GM21390 (cell line): ENCODE data around the gene CENPH.
"Not testable (repeated sequence)": the region's sequence is repeated elsewhere in the genome, so short reads cannot be mapped to it uniquely, and the experiment has no call there.

ENCODE experiments used
- ATAC-seq: cut with Tn5 transposase; IDR thresholded peaks from one replicate; pipeline ENCODE4 v1.9.1; 2021; ENCODE audit not compliant: unreplicated experiment

CENPH gene

GRCh38 chr5:69206528-69207190 is 17.3 kb downstream of the CENPH start:
- no peak for ATAC-seq

DNA sequence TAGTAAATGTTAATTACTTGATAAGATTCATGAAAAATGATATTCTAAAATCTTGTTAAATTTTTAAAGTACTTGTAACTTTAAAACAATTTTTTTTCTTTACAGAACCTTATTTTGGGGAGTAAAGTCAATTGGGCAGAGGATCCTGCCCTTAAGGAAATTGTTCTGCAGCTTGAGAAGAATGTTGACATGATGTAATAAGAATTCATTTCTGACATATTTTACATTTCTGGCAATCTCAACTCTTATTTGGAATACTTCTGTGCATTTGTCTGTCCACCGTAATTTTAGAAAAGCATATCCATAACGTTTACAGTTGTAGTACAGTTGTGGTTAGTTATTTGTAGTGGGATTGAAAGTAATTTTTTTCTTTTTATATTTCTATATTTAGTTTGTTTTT is 20.2 kb downstream of the CENPH start:
- ATAC-seq, result no peak

DNA sequence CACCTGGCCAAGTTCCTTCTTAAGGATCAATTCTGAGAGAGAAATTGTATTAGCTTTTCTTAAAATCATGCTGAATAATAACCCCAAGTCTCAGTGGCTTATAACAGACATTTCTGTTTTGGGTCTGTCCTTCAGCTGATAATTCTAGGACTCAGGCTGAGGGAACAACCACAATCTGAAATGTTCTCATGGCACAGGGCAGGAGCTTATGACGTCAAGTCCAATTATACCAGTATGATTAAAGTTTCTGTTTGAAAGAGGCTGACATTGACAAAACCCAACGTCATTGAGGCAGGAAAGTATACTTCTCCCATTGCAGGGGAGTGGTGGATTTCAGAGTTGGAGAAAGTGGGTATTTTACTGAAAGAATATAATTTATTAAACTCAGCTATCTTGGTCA is 21.8 kb downstream of the CENPH start:
- ATAC-seq, result no peak

DNA sequence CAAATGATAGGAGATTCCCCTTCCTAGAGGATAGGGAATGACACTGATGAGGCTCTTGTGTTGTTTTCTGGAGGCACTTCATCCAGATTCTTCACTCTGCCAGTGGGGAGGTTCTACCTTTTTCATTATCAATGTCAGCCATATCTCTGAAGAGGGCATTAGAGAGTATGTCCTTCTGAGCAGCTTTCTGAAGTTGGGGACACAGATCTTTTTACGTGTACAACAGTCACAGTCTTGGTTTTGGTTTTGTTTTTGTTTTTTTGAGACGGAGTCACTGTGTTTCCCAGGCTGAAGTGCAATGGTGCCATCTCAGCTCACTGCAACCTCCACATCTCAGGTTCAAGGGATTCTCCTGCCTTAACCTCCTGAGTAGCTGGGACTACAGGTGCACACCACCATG is 22.6 kb downstream of the CENPH start:
- peak; percentile 49 for ATAC-seq

DNA sequence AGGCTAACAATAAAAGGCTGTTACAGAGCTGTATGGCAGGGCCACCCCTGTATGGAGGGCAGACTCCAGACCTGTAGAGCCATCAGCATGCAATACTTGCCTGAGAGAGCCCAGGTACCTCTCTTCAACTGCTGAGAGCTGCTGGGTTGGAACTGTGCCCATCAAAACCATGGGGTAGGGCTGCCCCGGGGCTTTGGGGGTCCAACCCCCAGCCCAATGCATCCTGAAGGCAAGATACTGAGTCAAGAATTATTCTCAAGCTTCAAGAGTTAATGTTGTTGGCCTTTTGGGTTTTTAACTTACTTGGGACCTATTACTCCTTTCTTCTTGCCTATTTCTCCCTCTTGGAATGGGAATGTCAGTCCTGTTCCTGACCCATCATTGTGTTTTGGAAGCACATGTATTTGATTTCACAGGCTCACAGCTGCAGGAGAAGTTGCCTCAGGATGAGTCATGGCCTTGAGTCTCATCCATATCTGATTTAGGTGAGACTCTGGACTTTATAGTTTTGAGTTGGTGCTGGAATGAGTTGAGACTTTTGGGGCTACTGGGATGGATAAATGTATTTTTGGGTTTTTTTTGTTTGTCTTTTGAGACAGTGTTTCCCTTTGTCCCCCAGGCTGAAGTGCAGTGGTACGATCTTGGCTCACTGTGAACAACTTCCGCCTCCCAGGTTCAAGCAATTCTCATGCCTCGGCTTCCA is 24.3 kb downstream of the CENPH start:
- no peak for ATAC-seq

DNA sequence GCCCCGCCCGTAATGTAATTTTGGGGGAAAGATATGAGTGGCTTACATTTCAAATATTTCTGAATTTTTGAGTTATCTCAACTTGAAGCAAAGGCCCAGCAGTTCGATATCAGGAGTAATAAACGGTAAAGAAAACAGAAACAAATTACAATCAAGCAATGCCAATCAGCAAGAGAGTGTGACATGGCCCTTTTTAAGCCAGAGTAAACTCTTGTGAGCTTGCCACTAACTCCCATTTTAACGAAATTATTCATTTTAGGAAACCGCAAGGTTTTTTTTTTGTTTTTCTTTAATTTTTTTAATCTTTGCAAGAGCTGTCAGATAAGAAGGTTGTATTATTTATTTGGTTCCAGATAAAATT is 27.7 kb downstream of the CENPH start:
- no peak for ATAC-seq

GRCh38 chr5:69217548-69218526 is 28.5 kb downstream of the CENPH start:
- peak; percentile 90 for ATAC-seq

GRCh38 chr5:69219939-69220338 is 30.6 kb downstream of the CENPH start:
- ATAC-seq, result no peak

DNA sequence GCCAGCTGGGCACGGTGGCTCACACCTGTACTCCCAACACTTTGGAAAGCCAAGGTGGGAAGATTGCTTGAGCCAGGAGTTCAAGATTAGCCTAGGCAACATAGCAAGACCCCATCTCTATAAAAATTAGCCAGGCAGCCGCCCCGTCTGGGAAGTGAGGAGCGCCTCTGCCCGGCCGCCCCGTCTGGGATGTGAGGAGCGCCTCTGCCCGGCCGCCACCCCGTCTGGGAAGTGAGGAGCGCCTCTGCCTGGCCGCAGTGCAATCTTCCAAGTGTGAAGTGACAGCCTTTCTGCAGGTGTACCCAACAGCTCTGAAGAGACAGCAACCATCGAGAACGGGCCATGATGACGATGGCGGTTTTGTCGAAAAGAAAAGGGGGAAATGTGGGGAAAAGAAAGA is 31.0 kb downstream of the CENPH start:
- ATAC-seq, result not testable (repeated sequence)

GRCh38 chr5:69220833-69221232 is 31.4 kb downstream of the CENPH start:
- not testable (repeated sequence) for ATAC-seq

- ATAC-seq, result no peak
These were observed 35.1 kb downstream of the CENPH start for GRCh38 chr5:69224520-69224919.

DNA sequence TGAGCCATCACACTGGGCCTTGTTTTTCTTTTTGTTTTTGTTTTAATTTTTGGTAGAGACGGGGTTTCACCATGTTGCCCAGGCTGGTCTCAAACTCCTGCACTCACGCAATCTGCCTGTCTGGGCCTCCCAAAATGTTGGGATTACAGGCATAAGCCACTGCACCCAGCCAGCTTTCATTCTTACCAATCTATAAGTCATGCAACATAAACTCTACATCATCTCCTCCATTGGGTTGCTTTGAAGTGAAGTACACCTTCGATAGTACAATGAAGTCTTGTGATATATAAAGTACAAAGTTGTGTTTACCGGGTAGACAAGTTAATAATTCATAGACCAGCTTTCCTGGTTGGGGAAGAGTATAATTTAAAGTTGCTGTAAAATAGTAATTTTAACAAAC is 36.5 kb downstream of the CENPH start:
- no peak for ATAC-seq

DNA sequence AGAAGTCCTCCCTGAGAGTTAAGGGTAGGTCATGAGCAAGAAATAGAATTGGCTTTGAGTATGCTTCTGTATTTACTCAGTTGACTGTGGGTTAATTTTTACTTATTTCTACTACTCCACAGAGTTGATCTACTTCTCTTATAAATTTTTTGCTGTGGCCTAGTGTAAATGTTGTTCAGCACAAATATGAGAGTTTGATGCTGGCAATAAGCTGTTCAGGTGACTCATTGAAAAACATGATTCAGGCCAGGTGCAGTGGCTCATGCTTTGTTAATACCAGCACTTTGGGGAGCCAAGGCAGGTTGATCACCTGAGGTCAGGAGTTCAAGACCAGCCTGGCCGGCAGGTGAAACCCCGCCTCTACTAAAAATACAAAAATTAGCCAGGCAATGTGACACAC is 40.8 kb downstream of the CENPH start:
- ATAC-seq, result no peak

DNA sequence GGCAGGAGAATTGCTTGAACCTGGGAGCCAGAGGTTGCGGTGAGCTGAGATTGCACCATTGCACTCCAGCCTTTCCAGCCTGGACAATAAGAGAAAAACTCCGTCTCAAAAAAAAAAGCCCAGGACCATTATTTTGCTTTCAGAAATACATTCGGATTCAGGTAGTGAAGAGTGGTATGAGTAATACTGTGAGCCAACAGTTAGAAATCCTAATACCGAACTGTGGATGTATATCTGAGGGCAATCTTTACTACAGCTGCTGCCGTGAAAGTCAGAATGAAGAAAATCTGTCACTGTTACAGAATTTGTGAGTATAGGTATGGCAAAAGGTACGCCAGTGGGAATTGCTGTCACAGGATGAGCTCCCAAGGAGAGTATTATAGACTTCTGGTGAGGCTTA is 41.9 kb downstream of the CENPH start:
- no peak for ATAC-seq

DNA sequence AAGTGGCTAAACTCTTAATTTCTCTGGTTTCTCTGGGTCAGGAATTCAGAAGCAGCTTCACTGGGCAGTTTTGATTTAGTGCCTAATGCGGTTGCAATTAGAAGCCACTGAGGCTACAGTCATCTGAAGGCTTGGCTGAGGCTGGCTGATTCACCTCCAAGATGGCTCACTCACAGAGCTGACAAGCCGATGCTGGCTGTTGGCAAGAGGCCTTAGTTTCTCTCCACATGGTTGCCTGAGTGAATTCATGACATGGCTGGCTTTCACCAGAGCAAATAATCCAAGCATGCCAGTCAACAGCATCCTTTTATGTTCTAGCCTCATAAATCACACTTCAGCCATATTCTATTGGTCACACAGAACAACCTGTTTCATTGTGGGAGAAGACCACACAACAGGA is 42.5 kb downstream of the CENPH start:
- no peak for ATAC-seq

DNA sequence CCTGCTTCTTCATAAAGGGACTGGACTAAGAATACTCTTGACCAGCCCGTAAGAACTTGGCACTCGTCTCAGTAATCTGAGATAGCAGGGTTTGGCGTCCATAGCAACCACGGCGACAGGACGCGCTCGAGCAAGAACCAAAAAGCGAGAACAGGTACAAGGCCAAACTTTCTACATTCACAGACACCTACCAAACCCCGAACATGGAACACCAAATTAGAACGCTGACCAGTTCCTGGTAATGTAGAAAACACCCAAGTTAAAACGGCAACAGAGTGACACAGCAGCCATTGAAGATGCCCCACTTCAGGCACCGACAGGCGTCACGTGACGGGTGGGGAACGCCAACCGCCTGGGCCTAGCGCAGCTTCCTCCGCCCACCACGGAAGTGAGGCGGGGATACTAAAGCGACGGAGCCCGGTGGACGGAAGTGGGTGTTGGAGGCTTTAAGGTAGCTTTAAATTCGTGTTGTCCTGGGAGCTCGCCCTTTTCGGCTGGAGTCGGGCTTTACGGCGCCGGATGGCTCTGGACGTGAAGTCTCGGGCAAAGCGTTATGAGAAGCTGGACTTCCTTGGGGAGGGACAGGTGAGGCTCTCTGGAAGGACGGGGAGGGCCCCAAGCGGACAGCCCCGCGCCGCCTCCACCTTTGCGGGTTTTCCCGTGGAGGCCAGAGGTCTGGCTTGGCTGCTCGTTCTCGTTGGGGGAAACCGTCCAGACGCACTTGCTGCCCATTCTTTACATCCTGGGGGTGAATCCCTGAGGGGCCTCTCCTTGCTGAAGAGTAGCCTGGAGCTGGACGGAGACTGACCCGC is 45.3 kb downstream of the CENPH start, which contains the start of gene CDK7:
Gene CDK7 (plus strand): TSS at position 430 of the 812 bp plus-strand sequence. CDS start 90 bp downstream, at position 520.
- peak; percentile 98 for ATAC-seq

DNA sequence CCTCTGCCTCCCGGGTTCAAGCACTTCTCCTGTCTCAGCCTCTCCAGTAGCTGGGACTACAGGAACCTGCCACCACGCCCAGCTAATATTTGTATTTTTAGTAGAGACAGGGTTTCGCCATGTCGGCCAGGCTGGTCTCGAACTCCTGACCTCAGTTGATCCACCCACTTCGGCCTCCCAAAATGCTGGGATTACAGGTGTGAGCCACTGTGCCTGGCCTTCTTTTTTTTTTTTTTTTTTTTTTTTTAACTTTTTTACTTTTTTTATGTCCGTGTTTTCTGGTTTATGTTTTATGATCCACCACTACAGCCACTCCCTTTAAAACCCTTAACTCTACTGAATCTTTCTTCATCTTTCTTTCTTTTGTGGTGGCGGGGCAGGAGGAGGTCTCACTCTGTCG is 47.4 kb downstream of the CENPH start:
- ATAC-seq, result not testable (repeated sequence)

GRCh38 chr5:69237877-69238276 is 48.5 kb downstream of the CENPH start:
- no peak for ATAC-seq

- no peak for ATAC-seq
These were observed 49.4 kb downstream of the CENPH start for GRCh38 chr5:69238760-69239251.

DNA sequence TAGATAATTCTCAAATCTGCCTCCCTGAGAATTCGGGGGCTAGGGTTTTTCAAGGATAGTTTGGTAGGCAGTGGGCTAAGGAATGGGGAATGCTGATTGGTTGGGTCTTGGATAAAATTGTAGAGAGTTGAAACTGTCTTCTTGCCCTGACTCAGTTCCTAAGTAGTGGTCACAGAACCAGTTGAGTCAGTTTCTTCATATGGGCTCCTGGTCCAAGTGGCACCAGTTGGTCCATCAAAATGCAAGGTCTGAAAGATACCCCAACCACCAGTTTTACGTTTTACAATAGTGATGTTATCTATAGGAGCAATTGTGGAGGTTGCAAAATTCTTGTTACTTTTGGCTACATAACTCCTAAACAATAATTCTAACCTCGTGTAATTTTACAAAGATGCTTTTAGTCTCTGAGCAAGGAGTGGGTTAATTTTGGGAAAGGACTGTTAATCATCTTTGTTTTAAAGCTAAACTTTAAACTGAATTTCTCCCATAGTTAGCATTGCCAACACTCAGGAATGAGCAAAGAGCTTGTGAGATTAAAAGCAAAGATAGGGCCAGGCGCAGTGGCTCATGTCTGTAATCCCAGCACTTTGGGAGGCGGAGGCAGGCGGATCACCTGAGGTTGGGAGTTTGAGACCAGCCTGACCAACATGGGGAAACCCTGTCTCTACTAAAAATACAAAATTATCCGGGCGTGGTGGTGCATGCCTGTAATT is 53.0 kb downstream of the CENPH start:
- ATAC-seq, result no peak
